GM03348 (cell line): ENCODE measurements around the gene NDUFA13.

Source experiments
- DNase-seq: peaks from one replicate; pipeline ENCODE4 v3.0.0; 2012; ENCODE audit warnings: low spot score

Gene NDUFA13

DNA sequence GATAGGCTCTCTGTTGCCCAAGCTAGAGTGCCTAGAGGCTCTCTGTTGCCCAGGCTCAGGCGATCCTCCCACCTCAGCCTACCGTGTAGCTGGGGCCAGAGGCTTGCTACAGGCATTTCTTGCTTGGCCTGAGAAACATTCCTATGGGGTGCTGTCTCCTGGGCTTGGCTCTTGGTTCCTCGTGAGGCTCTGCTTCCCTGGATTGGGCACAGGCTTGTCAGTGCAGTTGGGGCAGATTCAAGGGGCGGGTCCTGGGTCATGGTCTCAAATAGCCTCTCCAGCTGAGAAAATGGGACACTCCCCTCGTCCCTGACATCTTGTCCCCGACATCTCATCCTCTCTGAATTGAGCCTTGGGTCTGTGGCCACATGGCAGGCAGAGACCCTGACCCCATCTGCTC is 5.6 kb upstream of the NDUFA13 start:
- peak; percentile 28 for DNase-seq

DNA sequence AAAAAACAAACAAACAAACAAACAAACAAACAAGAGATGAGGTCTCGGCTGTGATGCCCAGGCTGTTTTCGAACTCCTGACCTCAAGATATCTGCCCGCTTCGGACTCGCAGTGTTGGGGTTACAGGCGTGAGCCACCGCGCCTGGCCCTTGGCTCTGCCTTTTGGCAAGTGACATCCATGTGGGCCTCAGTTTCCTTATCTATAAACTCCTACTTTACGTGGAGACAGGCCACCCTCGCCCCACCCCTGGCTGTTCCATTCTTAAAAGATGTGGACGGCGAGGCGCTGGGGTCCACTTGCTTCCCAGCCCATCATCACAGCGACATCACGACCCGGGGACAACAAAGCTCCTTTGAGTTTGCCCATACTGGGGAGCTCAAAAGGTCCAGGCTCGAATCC is 2.3 kb upstream of the NDUFA13 start:
- no peak for DNase-seq

- peak; percentile 72 for DNase-seq
These were observed 1.8 kb upstream of the NDUFA13 start for GRCh38 chr19:19514215-19514657.

DNA sequence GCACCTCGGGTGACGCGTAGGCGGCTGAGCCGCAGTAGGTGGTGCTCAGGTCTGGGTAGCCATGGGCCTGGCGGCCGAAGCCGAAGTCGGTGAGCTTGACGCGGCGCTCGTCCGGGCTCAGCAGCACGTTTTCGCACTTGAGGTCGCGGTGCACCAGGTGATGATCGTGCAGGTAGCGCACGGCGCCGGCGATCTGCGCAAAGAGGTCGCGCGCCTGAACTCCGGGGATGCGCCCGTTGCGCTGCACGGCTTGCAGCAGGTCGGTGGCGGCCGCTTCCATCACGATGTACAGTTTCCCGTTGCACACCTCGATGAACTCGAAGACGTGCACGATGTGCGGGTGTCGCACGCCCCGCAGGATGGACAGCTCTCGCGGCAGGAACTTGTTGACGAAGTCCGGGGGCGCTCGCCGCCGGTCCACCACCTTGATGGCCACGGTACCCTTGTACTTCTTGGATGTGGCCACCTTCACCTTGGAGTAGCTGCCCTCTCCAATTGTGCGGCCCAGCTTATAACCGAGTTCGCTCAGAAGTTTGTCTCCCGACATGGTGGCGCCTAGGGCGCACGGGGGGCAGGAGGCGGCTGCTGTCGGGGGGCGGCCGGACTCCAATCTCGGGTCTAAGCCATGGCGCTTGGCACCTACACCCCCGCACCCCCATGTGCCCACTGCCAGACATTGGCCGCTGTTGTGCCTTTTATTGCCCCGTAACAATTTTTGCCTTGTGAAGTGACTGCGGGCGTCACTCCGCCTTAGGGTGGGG is 964 bp upstream of the NDUFA13 start, which contains the start of gene TSSK6:
Gene TSSK6 (minus strand): TSS at position 668 of the 761 bp plus-strand sequence. CDS start 121 bp downstream, at position 547.
- DNase-seq = no peak

- no peak for DNase-seq
These were observed 1.2 kb downstream of the NDUFA13 start for GRCh38 chr19:19517235-19517619.

DNA sequence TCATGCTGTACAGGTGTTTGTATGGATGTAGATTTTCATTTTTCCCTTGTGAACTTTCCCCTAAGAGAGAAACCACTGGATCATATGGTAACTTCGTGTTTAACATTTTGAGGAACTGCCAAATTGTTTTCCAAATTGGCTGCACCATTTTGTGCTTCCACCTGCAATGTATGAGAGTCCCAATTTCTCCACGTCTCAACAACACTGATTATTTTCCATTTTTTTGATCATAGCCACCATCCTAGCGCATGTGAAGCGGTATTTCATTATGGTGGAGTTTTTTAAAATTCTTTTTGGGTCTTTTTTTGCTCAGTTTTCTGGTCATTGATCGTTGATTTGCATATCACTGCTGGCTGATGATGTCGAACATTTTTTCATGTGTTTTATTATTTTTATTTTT is 5.0 kb downstream of the NDUFA13 start:
- DNase-seq = no peak

DNA sequence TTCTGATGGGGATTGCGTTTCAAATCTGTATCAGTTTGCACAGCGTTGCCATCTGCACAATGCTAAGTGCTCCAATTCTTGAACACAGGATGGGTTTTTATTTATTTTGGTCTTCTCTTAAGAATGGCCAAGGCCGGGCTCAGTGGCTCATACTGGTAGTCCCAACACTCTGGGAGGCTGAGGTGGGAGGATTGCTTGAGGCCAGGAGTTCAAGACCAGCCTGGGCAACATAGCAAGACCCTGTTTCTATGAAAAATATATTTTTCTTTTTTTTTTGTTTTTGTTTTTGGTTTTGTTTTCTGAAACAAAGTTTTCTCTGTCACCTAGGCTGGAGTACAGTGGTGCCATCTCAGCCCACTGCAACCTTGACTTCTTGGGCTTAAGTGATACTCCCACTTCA is 7.2 kb downstream of the NDUFA13 start:
- DNase-seq = no peak

DNA sequence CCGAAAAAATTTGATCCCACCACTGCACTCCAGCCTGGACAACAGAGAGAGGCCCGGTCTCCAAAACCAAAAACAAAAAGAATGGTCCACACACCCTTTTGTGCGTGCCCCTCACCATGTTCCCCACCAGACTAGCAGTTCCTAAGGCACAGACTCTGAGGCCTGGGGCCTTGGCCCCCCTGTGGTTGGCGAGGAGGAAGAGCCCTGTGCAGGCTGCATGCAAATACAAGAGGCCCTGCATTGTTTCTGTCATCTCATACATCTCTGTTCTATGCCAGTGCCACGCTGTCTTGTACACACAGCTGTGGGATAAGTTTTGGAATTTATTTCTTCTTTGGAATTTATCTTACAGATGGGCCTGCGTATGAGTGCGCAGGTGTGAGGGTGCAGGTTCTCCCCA is 8.0 kb downstream of the NDUFA13 start:
- no peak for DNase-seq

DNA sequence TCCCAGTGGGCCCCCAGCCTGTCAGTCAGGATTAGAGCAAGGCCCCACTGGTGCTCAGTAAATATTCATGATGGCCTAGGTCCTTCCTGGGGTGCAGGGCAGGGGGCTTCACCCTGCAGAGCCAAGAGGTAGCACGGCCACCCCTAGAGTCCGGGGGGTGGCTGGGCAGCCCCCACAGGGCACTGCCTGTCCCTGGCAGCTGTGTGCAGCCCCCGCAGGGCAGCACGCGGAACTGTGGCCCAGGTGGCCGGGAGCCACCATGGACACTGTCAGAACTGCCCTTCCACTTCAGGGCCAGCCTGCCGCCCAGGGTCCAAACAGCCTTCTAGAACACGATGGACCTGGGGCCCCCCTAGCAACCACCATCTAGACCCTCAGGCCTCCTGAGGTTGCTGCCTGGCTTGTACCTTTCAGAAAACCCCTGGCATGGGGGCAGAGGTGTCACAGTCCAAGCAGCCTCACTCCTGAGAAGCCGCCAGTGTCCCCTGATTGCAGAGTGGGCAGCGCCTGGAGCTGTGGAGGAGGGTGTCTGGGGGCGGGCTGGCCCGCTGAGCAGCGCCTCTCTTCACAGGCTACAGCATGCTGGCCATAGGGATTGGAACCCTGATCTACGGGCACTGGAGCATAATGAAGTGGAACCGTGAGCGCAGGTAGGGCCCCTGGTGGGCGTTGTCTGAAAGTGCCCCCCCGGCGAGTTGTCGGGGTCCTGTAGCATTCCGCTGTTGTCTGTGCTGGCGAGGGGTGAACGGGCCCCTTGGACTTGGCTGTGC is 9.8 kb downstream of the NDUFA13 start:
- no peak for DNase-seq

GRCh38 chr19:19526581-19527370 is 10.8 kb downstream of the NDUFA13 start:
- no peak for DNase-seq

DNA sequence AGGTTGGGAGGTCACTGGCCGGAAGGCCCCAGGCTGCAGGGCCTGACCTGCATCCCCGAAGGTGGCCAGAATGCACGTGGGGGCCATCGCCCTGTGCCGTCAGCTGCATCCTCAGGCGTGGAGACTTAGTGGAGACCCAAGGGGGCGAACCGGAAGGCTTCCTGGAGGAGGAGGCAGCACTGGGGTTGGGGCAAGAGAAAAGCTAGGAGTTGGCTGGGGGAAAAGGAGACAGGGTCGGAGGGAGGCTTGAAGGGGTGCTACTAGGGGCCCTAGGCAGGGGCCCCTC is 11.3 kb downstream of the NDUFA13 start:
- DNase-seq = no peak

DNA sequence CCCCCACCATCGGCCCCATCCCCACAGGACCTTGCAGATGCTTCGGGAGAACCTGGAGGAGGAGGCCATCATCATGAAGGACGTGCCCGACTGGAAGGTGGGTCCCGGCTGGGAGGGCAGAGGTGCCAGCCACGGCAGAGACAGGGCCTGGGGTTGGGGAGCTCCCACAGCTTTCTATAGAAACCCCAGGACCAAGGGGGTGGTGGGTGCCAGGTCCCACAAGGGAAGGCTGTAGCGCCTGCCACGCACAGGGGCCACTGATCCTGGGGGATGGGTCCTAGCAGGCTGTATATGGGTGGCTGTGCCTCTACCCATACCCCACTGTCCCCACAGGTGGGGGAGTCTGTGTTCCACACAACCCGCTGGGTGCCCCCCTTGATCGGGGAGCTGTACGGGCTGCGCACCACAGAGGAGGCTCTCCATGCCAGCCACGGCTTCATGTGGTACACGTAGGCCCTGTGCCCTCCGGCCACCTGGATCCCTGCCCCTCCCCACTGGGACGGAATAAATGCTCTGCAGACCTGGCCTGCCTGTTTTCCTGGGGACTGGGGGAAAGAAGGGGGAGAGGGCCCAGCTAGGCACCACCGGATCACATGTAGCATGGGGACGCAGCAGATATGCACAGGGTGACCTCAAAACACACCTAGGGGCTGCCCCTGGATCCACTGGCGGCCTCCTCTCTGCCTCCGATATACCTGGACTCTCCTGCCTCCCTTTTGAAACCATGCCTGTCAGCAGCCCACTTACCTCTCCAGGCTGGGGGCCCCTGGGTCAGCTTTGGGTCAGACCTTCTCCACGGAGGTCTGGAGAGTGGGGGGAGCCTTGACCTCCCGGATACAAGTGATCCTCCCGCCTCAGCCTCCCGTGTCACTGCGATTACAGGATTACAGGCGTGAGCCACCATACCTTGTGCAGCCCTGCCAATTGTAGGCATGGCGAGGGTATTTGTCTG is 11.9 kb downstream of the NDUFA13 start:
- no peak for DNase-seq

GRCh38 chr19:19528721-19529490 is 12.9 kb downstream of the NDUFA13 start, which contains the start of gene YJEFN3:
Gene YJEFN3, plus strand, starts transcription at chr19:19528911. Its CDS starts 22 bp downstream, at chr19:19528933.
- no peak for DNase-seq

- no peak for DNase-seq
These were observed 13.9 kb downstream of the NDUFA13 start for GRCh38 chr19:19529783-19530422.

DNA sequence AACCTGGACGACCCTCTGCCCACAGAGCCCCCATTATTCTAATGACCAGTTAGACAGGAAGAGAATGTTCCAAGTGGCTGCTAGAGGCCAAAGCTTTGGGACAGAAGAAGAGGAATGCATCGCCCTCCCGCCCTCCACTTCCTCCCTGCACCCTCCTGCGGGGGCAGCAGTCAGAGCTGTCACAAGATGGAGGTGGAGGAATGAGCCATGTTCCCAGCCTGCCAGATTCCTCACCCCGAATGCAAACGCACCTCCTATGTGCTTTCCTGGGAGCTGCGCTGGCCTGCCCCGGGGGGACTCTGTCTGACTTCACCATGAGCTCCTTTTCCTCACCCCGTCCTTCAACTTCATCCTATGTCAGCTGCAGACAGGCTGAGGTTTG is 14.4 kb downstream of the NDUFA13 start:
- peak; percentile 61 for DNase-seq

DNA sequence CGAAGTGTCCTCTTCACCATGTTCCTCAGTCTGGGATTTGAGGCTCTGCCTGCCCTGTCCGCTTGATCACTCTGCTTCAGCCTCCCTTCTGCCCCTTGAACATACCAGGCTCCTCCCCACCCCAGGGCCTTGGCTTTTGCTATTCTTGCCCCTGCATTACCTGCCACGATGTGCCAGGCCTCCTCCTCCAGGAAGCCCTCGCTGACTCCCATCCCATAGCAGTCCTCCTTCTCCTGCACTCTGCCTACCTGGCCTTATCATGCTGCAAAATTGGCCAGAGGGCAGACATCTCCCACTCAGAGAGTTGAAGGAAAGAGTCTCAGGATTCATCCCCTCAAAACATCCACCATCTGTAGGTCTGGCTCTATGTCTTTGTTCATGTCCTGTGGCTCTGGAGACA is 14.9 kb downstream of the NDUFA13 start:
- DNase-seq = no peak

GRCh38 chr19:19531951-19532805 is 16.2 kb downstream of the NDUFA13 start:
- DNase-seq = peak; percentile 93

DNA sequence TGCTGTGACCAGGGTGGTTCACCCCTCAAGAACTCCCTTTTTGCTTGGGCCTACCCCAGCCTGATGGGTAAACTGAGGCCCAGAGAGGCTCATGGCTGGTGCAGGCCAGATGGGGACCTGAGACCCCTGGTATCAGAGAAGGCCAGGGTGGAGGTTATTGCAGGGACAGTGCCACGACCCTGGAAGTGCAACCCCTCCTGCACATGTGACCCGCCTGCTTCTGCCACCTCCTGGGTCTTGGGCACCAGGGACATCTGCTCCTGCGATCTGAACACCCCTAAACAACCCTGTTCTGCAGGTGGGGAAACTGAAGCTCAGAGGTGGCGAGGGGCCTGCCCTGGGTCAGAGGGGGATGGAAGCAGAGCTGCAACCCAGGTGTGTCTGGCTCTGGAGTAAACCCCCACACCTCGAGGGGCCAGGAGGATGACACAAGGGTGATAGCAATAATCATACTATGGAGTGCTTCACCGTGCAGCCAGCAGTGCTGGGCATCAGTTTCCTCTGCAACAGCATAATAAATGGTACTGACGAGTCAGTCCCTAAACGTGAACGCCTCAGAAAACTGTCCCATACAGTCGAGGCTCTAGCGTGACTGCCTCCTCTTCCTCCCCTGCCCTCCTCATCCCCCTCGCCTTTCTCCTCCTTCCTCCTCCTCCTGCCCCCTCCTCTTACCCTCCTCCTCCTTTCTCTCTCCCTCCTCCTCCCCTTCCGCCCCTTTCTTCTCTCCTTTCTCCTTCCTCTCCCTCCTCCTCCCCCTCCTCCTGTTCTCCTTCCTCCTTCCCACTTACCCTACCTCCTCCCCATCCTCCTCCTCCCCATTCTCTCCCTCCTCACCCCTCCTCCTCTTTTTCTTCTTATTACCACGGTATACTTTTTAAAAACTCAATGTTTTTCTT is 17.0 kb downstream of the NDUFA13 start:
- DNase-seq = no peak
